GM12865 (cell line): ENCODE data around the gene SOS2.

ENCODE experiments used
- DNase-seq: peaks from one replicate; pipeline ENCODE4 v3.0.0; 2010; ENCODE audit warnings: low read depth
- H3K4me3 ChIP-seq: 2 replicates; pipeline ENCODE4 v1.5.1; 2011; ENCODE audit warnings: mild to moderate bottlenecking, low read depth, low read length, control low read depth
- TF ChIP-seq, protein P1 (sequence below): IDR thresholded peaks from 2 replicates; pipeline ENCODE4 v1.5.1; 2011; ENCODE audit warnings: low read length, control low read depth, low read depth, inconsistent platforms; ENCODE audit not compliant: insufficient read depth; ENCODE audit errors: missing control alignments

The SOS2 gene

DNA sequence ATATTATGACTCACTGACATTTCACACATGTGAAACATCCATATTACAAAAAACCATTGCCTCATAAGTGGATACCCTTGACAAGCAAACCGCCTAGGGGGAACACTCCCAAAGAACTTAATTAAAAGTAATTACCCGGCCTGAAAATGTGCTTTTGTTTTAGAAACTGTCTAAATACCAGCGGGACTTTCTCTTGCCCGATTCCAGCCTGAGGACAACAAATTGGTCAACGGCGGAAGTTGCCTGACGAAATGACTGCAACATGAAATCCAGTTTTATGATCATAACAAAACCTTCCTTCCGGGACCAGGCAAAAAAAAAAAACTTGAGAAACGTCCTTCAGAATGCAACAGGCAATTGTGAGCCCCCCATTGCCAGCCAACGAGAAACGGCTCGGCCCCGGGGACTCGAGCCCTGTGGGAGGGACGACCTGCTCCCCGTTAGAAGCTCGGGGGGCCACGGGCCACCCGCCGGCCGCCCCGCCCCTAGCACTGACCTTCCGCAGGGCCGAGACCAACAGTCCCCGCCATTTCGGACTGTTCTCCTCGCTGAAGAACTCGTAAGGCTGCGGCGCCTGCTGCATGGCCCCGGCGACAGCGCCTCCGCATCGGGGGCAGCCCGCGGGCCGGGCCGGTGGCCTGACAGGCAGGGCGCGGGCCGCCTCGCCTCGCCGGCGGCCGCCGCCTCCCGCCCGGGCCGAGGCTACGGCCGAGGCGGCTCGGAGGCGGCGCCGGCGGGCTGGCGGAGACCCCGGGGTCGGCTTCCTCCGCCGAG is 490 bp downstream of the SOS2 start:
- peak; percentile 76 for DNase-seq
- TF ChIP-seq, protein P1, sequence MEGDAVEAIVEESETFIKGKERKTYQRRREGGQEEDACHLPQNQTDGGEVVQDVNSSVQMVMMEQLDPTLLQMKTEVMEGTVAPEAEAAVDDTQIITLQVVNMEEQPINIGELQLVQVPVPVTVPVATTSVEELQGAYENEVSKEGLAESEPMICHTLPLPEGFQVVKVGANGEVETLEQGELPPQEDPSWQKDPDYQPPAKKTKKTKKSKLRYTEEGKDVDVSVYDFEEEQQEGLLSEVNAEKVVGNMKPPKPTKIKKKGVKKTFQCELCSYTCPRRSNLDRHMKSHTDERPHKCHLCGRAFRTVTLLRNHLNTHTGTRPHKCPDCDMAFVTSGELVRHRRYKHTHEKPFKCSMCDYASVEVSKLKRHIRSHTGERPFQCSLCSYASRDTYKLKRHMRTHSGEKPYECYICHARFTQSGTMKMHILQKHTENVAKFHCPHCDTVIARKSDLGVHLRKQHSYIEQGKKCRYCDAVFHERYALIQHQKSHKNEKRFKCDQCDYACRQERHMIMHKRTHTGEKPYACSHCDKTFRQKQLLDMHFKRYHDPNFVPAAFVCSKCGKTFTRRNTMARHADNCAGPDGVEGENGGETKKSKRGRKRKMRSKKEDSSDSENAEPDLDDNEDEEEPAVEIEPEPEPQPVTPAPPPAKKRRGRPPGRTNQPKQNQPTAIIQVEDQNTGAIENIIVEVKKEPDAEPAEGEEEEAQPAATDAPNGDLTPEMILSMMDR: no peak

DNA sequence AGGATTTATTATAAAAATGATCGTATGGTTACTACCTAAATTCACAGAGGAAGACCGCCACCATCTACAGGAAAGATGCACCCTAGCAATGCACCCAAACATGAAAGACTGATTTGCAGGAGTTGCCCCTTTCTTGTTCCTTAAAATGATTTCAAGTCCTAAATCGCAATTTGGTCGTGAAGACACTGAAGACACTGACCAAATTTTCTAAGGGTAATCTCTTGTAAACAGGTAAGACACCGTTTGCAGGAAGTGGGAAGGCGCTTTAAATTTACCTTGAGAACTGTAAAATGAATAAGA is 1.0 kb downstream of the SOS2 start:
- TF ChIP-seq, protein P1: no peak
- DNase-seq: no peak
- H3K4me3 ChIP-seq: peak overlapping the region; percentile 86

More for the DNA sequence above, 490 bp downstream of the SOS2 start:
- peak overlapping the region; percentile 86 for H3K4me3 ChIP-seq

- TF ChIP-seq, protein P1: no peak
- H3K4me3 ChIP-seq: peak overlapping the region; percentile 86
Measured at GRCh38 chr14:50229681-50230080, 1.7 kb downstream of the SOS2 start.

DNA sequence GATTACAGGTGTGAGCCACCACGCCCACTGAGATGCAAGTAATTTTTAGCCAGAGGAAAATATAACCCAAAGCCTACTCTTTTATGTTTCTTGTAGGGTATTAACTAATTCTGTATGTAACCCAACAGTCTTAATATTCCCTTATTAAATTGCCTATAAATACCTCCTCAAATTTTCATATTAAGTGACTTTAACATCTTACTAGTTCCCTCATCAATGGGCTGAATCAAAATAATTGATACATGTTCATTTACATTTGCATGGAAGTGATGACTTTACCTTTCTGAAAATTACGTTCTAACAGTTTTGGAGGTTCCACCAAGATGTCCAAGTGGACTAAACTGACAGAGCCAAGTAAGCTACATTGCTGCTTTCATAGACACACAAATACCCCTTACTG is 3.1 kb downstream of the SOS2 start:
- H3K4me3 ChIP-seq: no peak overlapping the region
- no peak for DNase-seq
- TF ChIP-seq, protein P1: no peak

More at GRCh38 chr14:50229681-50230080, 1.7 kb downstream of the SOS2 start:
- DNase-seq: no peak

DNA sequence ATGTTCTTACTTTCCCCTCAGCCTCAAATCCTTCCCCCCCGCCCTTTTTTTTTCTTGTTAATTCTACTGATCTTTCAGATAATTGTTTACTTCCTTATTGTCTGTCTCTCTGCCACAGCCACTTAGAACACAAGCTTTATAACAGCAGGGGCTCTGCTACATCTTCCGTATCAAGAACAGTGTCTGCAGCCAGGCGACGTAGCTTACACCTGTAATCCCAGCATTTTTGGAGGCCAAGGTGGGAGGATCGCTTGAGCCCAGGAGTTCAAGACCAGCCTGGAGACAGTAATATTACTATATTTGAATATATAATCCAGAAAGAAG is 5.4 kb downstream of the SOS2 start:
- no peak for DNase-seq
- no peak overlapping the region for H3K4me3 ChIP-seq
- TF ChIP-seq, protein P1: no peak

- H3K4me3 ChIP-seq: no peak overlapping the region
- DNase-seq: no peak
- TF ChIP-seq, protein P1: no peak
Measured at GRCh38 chr14:50225067-50225973, 6.1 kb downstream of the SOS2 start.
